Left colon (tissue), 2 donors: ENCODE data around the gene FCGR3A. TPM values are rescaled to one million over a fixed set of nuclear protein-coding genes. Genes with fewer than 3 reads are reported as not detected.
A peak's percentile ranks its signal among the peaks of the same experiment; 100 is the strongest.
"Not testable (repeated sequence)": the region's sequence is repeated elsewhere in the genome, so short reads cannot be mapped to it uniquely, and the experiment has no call there.

Experiments
- ATAC-seq: fragments of 200-7000 bp; cut with Tn5 transposase; one replicate; pipeline ENCODE4 v1.9.1; 2020; ENCODE audit warnings: mild to moderate bottlenecking, moderate library complexity
- DNase-seq, 2 donors: peaks; one replicate each; pipeline ENCODE4 v3.0.0-alpha.2; 2020
- intact Hi-C, 2 donors: fragments of 100-400 bp; cut with DNase I in 1 of 2; cut with micrococcal nuclease in 1 of 2; formaldehyde crosslinking; loops; one replicate each; pipeline versions ENCODE4 v1.11.2 to v1.14.0; 2022; cut with DNase I, micrococcal nuclease
- long read RNA-seq: library from polyadenylated mRNA; unstranded; transcript quantifications from one replicate; pipeline ENCODE4 v2.0.0, GENCODE V29; 2021
- total RNA-seq, 2 donors: library from RNA; stranded (reverse); fragmentation: NEBNext Ultra II Directional; extraction: Animal tissue kit (Norgen Biotek cat#: 25700); gene quantifications; one replicate each; pipeline ENCODE4 v1.2.1, GENCODE V29; 2021
- donor health status: DM: no; HTN: no; CAD: no.
- donor health status: DM: yes; HTN: yes; CAD: no.

Gene FCGR3A
- total RNA-seq: 10 to 100 TPM in 1 of 2 donors, 1 to 10 TPM in 1; 3.7 to 11.7 TPM
- long read RNA-seq, partial matches to known transcripts: 1 of 2 reads
- long read RNA-seq, other reads (novel, unspliced or antisense): 0 of 2 reads

DNA sequence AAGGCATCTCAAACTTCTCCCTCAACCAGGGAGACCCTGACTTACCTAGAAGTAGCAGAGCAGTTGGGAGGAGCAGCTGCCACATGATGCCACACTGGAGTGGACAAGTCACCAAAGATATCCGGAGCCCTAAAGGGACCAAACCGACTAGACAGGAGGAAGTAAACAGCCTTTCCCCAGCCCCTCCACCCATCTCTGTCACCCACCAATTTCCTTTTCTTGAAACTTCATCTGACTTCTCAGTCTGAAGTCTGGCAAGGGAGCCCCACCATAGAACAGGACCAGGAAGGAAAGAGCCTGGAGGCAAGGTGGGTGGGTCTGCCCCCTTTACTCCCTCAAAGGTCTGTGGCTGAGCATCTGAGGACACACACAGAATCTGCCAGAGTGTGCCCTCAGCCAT is at the start of gene FCGR3A:
FCGR3A (minus strand) TSS at position 167 of the 400 bp plus-strand sequence; CDS start at position 85, 82 bp downstream.
- ATAC-seq (no peak), DNase-seq (no peak)
- intact Hi-C loops: no loop called here

DNA sequence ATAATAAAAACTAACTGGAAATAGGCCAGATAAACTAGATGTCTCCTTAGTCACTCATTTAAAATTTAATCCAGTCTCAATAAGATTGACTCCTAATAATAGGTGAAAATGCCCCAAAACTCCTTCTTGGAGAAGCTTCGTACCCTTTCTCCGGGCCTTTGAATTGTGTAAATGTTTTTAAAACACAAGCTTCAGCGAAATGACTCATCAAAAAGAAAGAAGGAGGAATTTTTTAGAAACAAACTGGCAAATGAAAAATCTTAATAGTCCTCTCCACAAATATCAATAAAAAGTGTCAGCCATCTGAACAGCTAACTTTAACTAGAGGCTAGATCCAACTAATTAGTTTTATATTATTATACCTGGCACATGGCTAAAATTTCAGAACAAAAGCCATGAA is 47.5 kb upstream of the FCGR3A start:
- DNase-seq, ATAC-seq, intact Hi-C loops: not testable (repeated sequence)

DNA sequence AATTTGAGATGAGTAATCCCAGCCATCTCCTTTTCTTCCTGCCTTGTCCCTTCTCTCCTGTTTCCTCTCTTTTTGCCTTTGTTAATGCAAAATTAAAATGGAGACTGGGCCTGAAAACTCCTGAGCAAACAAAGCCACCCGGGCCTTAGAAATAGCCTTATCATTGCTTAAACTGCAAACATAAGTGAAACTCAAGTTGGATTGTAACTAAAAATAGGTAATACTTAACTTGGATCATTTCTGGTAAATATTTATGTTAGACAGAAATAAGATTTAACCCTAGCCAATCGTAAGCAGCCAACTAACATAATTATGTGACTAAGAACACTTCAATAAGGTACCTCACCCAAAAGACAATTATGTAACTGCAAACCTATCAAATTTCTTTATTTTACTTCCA is 46.0 kb upstream of the FCGR3A start:
- DNase-seq, intact Hi-C loops, ATAC-seq: not testable (repeated sequence)

DNA sequence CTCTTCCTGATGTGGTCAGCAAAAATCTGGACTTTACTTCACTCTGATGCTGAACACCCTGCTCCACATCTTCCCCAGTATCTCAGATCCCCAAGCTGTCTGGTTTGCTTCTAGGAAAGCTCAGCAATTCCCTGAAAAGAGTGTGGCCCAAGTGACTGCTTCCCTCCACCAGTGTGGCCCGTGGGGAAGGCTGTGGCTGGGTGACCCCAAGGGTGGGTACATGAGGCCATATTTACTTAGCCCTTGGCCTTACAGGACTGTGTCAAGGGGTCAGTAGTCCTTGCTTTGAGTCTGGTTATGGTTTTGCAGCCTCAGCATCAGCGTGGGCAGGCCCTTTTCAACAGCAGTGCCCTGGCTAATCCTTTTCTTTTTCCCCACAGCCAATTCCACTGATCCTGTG is 45.6 kb upstream of the FCGR3A start:
- not testable (repeated sequence) for ATAC-seq, DNase-seq

GRCh38 chr1:161594269-161594984 is 44.8 kb upstream of the FCGR3A start:
- ATAC-seq: peak; percentile 22
- DNase-seq, intact Hi-C loops: not testable (repeated sequence)

More for the DNA sequence above, 45.6 kb upstream of the FCGR3A start:
- intact Hi-C loops: not testable (repeated sequence)

- DNase-seq, ATAC-seq, intact Hi-C loops: not testable (repeated sequence)
Measured at GRCh38 chr1:161593092-161593755, 43.6 kb upstream of the FCGR3A start.

DNA sequence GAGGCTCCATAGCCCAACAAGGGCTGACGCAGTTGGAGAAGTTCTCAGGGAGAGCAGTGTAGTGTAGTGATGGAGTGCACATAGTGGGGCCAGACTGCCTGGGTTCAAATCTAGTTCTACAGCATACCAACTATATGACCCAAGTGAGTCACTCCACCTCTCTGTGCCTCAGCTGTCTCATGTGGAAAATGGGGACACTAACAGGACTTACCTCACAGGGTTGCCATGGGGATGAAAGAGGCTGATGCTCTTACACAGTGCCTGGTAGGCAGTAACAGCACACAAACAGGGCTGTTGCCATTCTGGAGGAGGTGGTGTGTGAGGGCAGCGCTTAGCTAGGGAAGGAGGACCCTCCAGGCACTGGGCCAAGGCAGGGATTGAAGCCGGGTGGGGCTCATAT is 43.0 kb upstream of the FCGR3A start:
- DNase-seq, intact Hi-C loops, ATAC-seq: not testable (repeated sequence)

GRCh38 chr1:161589920-161590319 is 40.3 kb upstream of the FCGR3A start:
- DNase-seq, intact Hi-C loops, ATAC-seq: not testable (repeated sequence)

GRCh38 chr1:161589365-161589764 is 39.7 kb upstream of the FCGR3A start:
- DNase-seq, intact Hi-C loops, ATAC-seq: not testable (repeated sequence)

DNA sequence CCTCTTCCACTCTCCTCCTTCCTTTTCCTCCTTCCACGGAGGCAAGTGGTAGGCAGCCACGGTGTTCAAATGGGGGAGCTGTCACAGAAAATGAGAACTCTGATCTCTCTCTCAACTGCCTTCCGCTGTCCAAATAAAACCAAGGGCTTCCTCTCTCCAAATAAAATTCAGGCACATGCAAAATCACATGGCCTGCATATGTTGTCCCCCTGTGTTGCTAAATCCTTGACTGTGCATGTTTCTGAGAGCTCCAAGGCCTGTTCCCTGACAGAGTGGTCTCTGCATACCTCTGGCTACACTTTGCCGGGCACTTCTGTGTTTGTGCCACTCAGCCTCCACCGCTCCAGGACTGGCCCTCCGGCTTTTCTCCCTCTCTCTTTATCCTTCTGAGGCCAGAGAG is 39.0 kb upstream of the FCGR3A start:
- intact Hi-C loops, DNase-seq, ATAC-seq: not testable (repeated sequence)

DNA sequence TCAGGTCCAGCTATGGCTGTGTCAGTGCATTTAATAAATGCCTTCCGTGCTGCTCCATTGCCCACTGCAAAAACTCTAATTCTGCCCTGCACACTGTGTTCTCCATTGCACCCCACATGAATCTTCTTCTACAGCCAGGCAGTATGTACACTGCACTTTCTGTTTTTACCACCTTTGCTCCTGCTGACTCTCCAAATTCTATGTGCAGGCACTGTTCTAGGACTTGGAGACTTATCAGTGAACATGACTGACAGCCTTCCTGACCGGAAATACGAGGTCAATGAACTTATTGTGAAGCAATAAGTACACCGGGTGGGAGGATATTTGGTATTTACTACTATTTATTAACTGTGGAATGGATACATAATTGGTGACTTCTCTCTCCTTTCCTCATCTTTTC is 33.3 kb upstream of the FCGR3A start:
- intact Hi-C loops, ATAC-seq, DNase-seq: not testable (repeated sequence)

DNA sequence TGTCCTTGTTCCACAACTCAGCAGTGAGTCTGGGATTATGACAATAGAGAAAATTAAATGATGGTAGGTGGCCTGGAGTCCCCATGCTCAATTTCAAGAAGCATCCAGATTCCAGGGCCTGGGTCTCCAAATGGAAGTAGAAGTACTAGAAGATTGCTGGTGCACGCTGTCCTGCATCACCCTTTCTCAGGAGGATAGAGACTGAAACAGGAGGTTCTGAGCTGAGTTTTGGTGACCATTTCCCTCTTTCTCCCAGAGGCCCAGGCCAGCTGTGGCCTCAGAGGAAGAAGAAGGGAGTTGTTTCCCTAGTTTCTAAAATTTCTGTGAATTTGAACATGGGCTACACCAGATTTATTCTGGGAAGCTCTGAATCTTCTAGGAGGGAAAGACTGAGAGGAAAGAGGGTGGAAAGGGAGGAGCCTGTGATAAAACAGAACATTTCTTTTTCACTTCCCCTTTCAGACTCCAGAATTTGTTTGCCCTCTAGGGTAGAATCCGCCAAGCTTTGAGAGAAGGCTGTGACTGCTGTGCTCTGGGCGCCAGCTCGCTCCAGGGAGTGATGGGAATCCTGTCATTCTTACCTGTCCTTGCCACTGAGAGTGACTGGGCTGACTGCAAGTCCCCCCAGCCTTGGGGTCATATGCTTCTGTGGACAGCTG is 31.4 kb upstream of the FCGR3A start:
- peak; percentile 17 for ATAC-seq
- intact Hi-C loops, DNase-seq: not testable (repeated sequence)

- DNase-seq, ATAC-seq, intact Hi-C loops: not testable (repeated sequence)
Measured at GRCh38 chr1:161579856-161580507, 30.4 kb upstream of the FCGR3A start.

DNA sequence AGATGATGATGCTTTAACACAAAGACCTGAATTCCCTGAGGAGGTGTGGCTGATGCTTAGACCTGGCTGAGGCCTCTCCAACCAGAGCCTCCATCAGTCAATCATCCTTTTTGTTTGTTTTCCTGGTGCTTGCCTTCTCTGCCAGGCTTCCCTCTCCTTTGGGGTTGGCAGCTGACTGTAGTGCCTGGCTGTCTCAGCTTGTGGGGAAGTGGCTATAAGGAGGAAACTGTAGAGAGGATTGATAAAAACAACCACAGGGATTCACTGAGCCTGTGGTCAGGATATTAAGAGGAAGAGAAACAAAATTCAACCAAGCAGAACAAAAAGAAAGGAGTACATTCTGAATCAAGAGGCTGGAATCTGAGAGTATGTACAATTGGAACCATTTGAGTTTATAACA is 27.1 kb upstream of the FCGR3A start:
- DNase-seq, intact Hi-C loops: not testable (repeated sequence)

GRCh38 chr1:161571703-161572102 is 22.1 kb upstream of the FCGR3A start:
- ATAC-seq, DNase-seq, intact Hi-C loops: not testable (repeated sequence)

More for the DNA sequence above, 27.1 kb upstream of the FCGR3A start:
- not testable (repeated sequence) for ATAC-seq

DNA sequence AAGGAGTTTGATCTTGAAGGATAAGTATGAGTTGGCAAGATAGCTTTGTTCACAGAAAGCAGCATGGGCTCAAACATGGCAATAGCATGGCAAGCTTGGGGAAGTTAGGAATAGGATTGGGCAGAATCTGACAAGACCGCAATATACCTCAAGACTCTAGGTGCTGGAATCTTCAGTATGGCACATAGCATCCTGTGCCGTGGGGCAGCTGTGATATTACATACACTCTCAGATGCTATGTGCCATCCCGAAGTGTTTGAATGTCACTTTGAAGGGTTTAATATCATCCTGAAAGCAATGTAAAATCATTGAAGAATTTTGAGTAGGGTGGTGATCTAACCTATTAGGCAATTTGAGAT is 17.0 kb upstream of the FCGR3A start:
- ATAC-seq, intact Hi-C loops, DNase-seq: not testable (repeated sequence)

- intact Hi-C loops, ATAC-seq: not testable (repeated sequence)
Measured at GRCh38 chr1:161563522-161563921, 13.9 kb upstream of the FCGR3A start.

GRCh38 chr1:161562441-161562840 is 12.8 kb upstream of the FCGR3A start:
- intact Hi-C loops, ATAC-seq, DNase-seq: not testable (repeated sequence)

More at GRCh38 chr1:161563522-161563921, 13.9 kb upstream of the FCGR3A start:
- DNase-seq: not testable (repeated sequence)
